ENCODE data around the gene SMR3B. TPM values are rescaled to one million over a fixed set of nuclear protein-coding genes. Genes with fewer than 3 reads are reported as not detected.

SMR3B gene
- polyA plus RNA-seq, 1 of the 3 experiments (the other 2 are of a cell fraction) = not detected

- H3K27me3 ChIP-seq (ENCODE audit: insufficient read depth) = no peaks in the 10 kb centered on the region
- no peak overlapping the region for H3K27ac ChIP-seq (ENCODE audit: low read depth in 2 of 2, low read length in 1 of 2)
- H3K4me1 ChIP-seq (ENCODE audit: control insufficient read depth in 1 of 2, insufficient read depth in 2 of 2, low read depth in 1 of 2, low read length in 1 of 2) = no peaks in the 10 kb centered on the region
- H3K9me3 ChIP-seq = no peaks in the 10 kb centered on the region
- no peaks in the 10 kb centered on the region for H3K9me2 ChIP-seq
- no peak overlapping the region for H3K9ac ChIP-seq
- H3K4me2 ChIP-seq = no peak overlapping the region
- POLR2A ChIA-PET = no interaction called here
- no peak overlapping the region for H3K4me3 ChIP-seq (ENCODE audit: low read depth in 2 of 2, low read length in 1 of 2)
- no peaks in the 10 kb centered on the region for H3F3A ChIP-seq (replicated peaks; ENCODE audit: insufficient read depth)
- CTCF ChIA-PET = no interaction called here
- no peaks in the 10 kb centered on the region for H3K79me2 ChIP-seq (ENCODE audit: insufficient read depth)
- no peak overlapping the region for H2AFZ ChIP-seq (ENCODE audit: low read depth)
- no peak for DNase-seq
- no peaks in the 10 kb centered on the region for H3K36me3 ChIP-seq (replicated peaks in 1 of 2; ENCODE audit: control insufficient read depth in 1 of 2, insufficient read depth in 2 of 2, low read length in 1 of 2)
- TF ChIP-seq TCF12 (IDR thresholded peaks at IDR 0.05) (no peak), RCOR1 (IDR thresholded peaks at IDR 0.05; ENCODE audit: low read length) (no peak), PBX3 (IDR thresholded peaks at IDR 0.05) (no peak), POLR2AphosphoS5 (IDR thresholded peaks at IDR 0.05; ENCODE audit: low read depth, low read length) (no peak), CHD2 (IDR thresholded peaks at IDR 0.05; ENCODE audit: low read length, partially characterized antibody) (no peak), RAD21 (IDR thresholded peaks at IDR 0.05; ENCODE audit: low read length) (no peak), GABPA (IDR thresholded peaks at IDR 0.05; ENCODE audit: low read depth) (no peak), YY1 (IDR thresholded peaks at IDR 0.05; ENCODE audit: low read depth) (no peak), FOSL2 (IDR thresholded peaks at IDR 0.05; ENCODE audit: borderline replicate concordance, low read depth) (no peak), TEAD4 (IDR thresholded peaks at IDR 0.05; ENCODE audit: borderline replicate concordance, insufficient read depth) (no peak), NRF1 (IDR thresholded peaks at IDR 0.05; ENCODE audit: low read depth, low read length) (no peak)
- TF ChIP-seq, protein P1, sequence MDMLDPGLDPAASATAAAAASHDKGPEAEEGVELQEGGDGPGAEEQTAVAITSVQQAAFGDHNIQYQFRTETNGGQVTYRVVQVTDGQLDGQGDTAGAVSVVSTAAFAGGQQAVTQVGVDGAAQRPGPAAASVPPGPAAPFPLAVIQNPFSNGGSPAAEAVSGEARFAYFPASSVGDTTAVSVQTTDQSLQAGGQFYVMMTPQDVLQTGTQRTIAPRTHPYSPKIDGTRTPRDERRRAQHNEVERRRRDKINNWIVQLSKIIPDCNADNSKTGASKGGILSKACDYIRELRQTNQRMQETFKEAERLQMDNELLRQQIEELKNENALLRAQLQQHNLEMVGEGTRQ (IDR thresholded peaks at IDR 0.05; ENCODE audit: borderline replicate concordance, low read depth, low read length) = no peak
- H4K20me1 ChIP-seq (ENCODE audit: insufficient read depth) = no peaks in the 10 kb centered on the region
These were observed 43.9 kb downstream of the SMR3B start for GRCh38 chr4:70426789-70427188.

DNA sequence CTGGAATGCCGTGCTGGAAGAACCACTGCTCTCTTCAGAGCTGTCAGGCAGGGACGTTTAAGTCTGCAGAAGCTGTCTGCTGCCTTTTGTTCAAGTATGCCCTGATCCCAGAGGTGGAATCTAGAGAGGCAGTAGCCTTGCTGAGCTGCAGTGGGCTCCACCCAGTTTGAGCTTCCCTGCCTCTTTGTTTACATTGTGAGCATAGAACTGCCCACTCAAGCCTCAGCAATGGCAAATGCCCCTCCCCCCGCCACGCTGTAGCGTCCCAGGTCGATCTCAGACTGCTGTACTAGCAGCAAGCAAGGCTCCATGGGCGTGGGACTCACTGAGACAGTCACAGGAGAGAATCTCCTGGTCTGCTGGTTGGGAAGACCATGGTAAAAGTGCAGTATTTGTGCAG lies 54.3 kb downstream of the SMR3B start:
- Histone ChIP-seq H3K4me3 (ENCODE audit: low read depth in 2 of 2, low read length in 1 of 2) (no peak overlapping the region), H4K20me1 (ENCODE audit: insufficient read depth) (no peaks in the 10 kb centered on the region), H3K4me2 (no peak overlapping the region), H3K4me1 (ENCODE audit: control insufficient read depth in 1 of 2, insufficient read depth in 2 of 2, low read depth in 1 of 2, low read length in 1 of 2) (no peaks in the 10 kb centered on the region), H3K9me2 (no peaks in the 10 kb centered on the region), H3K27ac (ENCODE audit: low read depth in 2 of 2, low read length in 1 of 2) (no peak overlapping the region), H3K9ac (no peak overlapping the region), H3K9me3 (no peaks in the 10 kb centered on the region), H3F3A (replicated peaks; ENCODE audit: insufficient read depth) (no peaks in the 10 kb centered on the region), H2AFZ (ENCODE audit: low read depth) (no peak overlapping the region), H3K36me3 (replicated peaks in 1 of 2; ENCODE audit: control insufficient read depth in 1 of 2, insufficient read depth in 2 of 2, low read length in 1 of 2) (no peaks in the 10 kb centered on the region), H3K27me3 (ENCODE audit: insufficient read depth) (no peaks in the 10 kb centered on the region), H3K79me2 (ENCODE audit: insufficient read depth) (no peaks in the 10 kb centered on the region)
- ChIA-PET CTCF (interaction anchor here (1.2 kb wide), 1 partner anchor 13 kb away, joined by 3 read pairs; no protein-coding TSS in a partner anchor), POLR2A (no interaction called here)
- 7% methylated on average over 6 of the region's 7 CpGs for whole genome bisulfite sequencing (ENCODE audit: low lambda C conversion rate)
- no peak for DNase-seq
- no peak for TF ChIP-seq GABPA (IDR thresholded peaks at IDR 0.05; ENCODE audit: low read depth)

Other genes with a start within 250 kb of the SMR3B start
- not detected in 2 replicates for gene PRR27, start 228.9 kb upstream of the SMR3B start, polyA plus RNA-seq (2012; rRNA removed)
- not detected in 2 replicates for gene ODAM, start 187.4 kb upstream of the SMR3B start, polyA plus RNA-seq (2012; rRNA removed)
- not detected in 2 replicates for gene FDCSP, start 157.0 kb upstream of the SMR3B start, polyA plus RNA-seq (2012; rRNA removed)
- gene CSN3, start 140.5 kb upstream of the SMR3B start, polyA plus RNA-seq (2012; rRNA removed) = not detected in 2 replicates
- not detected in 2 replicates for gene CABS1, start 48.1 kb upstream of the SMR3B start, polyA plus RNA-seq (2012; rRNA removed)
- not detected in 2 replicates for gene SMR3A, start 22.4 kb upstream of the SMR3B start, polyA plus RNA-seq (2012; rRNA removed)
- not detected in 2 replicates for gene OPRPN, start 14.8 kb downstream of the SMR3B start, polyA plus RNA-seq (2012; rRNA removed)
- gene MUC7, start 89.1 kb downstream of the SMR3B start, polyA plus RNA-seq (2012; rRNA removed) = not detected in 2 replicates
- gene AMTN, start 135.4 kb downstream of the SMR3B start, polyA plus RNA-seq (2012; rRNA removed) = not detected in 2 replicates
- gene AMBN, start 209.1 kb downstream of the SMR3B start, polyA plus RNA-seq (2012; rRNA removed) = not detected in 2 replicates
- gene ENAM, start 245.6 kb downstream of the SMR3B start, polyA plus RNA-seq (2012; rRNA removed) = 0.11 and 0.20 TPM in 2 replicates

Data from SK-N-SH (cell line).